ENCODE data around the gene BRD9. TPM values are rescaled to one million over a fixed set of nuclear protein-coding genes. Genes with fewer than 3 reads are reported as not detected.

Gene BRD9
- total RNA-seq, 1 donor from 2014 or later: 22.4 TPM

DNA sequence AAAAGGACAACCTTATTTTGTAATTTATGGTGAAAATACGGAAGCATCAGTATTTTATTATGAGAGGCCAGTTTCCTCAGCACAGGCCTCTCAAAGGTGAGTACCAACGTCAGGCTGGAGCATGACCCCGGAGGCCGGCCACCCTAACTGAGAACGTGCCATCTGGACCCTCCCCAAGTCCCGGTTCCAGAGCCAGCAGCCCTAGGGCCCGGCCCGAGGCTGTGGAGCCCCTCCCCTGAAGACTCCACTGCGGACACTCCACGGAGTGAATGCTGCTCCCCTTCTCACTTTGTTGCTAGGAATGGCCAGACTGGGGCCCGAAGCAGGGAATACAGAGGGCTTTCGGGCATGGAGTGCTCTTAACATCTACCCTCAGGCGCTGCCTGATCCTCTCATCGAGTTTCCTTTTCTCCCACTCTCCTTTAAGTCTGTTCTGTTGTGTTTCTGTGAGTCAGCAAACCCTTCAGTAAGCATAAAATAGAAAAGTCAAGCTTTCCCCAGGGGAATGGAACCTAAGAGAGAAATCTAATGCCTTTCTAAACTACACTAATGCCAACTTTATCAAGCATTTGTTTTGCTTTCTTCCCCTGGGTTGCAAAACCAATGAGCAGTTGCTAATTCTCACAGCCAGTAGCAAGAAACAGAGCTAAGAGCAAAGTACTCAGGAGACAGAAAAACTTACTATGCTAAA lies 4.5 kb downstream of the BRD9 start:
- H3K9ac ChIP-seq (ENCODE audit: low read depth in 1 of 3, low read length in 3 of 3): no peak overlapping the region
- H3K36me3 ChIP-seq (ENCODE audit: control insufficient read depth in 3 of 3, insufficient read depth in 3 of 3, low read length in 3 of 3): peaks cover 72 to 80% (median 77%) of the 10 kb centered on the region in 3 donors
- no peak overlapping the region for H3K4me3 ChIP-seq (ENCODE audit: low read length in 3 of 3)
- no peaks in the 10 kb centered on the region for H3K27me3 ChIP-seq (ENCODE audit: control insufficient read depth in 3 of 3, insufficient read depth in 3 of 3, low read length in 3 of 3)
- no peaks in the 10 kb centered on the region for H3K9me3 ChIP-seq (ENCODE audit: control insufficient read depth in 3 of 3, low read length in 3 of 3)
- no peak overlapping the region for H3K27ac ChIP-seq (ENCODE audit: low read depth, low read length)
- H3K4me1 ChIP-seq (ENCODE audit: control insufficient read depth in 3 of 3, insufficient read depth in 3 of 3, low read length in 3 of 3): peaks cover 9 to 17% (median 14%) of the 10 kb centered on the region in 3 donors

DNA sequence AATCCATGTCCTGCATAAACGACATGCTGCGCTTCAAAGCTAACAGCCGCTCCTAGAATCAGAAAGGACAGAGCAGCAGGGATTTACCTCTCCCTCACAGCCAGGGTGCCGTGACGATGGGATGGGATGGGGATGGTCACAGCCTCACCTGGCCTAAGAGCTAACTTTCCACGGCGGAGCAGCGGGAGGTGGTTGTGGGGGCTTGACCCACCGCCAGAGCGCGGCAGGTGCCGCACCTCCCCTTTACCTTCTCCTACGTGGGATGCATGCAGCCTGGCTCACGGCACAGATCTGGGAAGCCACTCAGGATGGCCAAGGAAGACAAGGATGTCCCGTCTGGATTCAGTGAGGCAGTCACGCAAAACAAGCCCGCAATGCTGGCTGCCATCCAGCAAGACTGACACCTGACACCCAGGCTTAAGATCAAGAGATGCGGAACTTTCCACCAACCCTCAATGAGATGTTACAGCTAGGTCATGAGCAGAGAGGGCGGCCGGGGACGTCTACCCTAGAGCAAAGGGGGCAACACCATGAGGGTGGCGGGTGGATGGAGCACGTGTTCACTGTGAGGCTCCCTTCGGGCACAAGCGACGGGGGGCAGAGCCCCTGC lies 5.8 kb downstream of the BRD9 start:
- no peak overlapping the region for H3K27ac ChIP-seq (ENCODE audit: low read depth, low read length)
- peaks cover 82 to 93% (median 90%) of the 10 kb centered on the region in 3 donors for H3K36me3 ChIP-seq (ENCODE audit: control insufficient read depth in 3 of 3, insufficient read depth in 3 of 3, low read length in 3 of 3)
- peaks cover 6 to 12% (median 9%) of the 10 kb centered on the region in 3 donors for H3K4me1 ChIP-seq (ENCODE audit: control insufficient read depth in 3 of 3, insufficient read depth in 3 of 3, low read length in 3 of 3)
- H3K27me3 ChIP-seq (ENCODE audit: control insufficient read depth in 3 of 3, insufficient read depth in 3 of 3, low read length in 3 of 3): no peaks in the 10 kb centered on the region
- no peak overlapping the region for H3K4me3 ChIP-seq (ENCODE audit: low read length in 3 of 3)
- H3K9ac ChIP-seq (ENCODE audit: low read depth in 1 of 3, low read length in 3 of 3): no peak overlapping the region
- no peaks in the 10 kb centered on the region for H3K9me3 ChIP-seq (ENCODE audit: control insufficient read depth in 3 of 3, low read length in 3 of 3)

DNA sequence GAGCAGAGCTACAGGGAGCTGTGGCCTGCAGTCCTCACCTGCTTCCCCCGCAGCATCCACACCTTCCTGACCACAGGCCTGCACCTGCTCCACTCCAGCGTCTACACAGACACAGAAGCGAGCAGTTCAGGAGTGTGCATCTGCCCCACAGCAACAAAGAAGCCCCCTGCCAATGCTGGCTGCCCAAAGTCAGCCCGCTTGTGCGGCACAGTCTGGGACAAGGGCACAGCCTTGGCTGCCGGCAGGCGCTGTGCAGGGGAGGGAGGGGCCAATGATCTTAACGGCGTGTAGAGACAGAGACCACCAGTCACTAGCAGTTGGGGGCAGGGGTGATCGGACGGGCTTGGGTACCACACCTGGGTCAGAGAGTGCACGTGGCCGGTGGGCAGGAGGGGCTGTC lies 6.6 kb downstream of the BRD9 start:
- H3K36me3 ChIP-seq (ENCODE audit: control insufficient read depth in 3 of 3, insufficient read depth in 3 of 3, low read length in 3 of 3): peaks cover 87 to 95% (median 95%) of the 10 kb centered on the region in 3 donors
- H3K9ac ChIP-seq (ENCODE audit: low read depth in 1 of 3, low read length in 3 of 3): no peak overlapping the region
- peaks cover 0 to 4% (median 2%) of the 10 kb centered on the region in 3 donors for H3K4me1 ChIP-seq (ENCODE audit: control insufficient read depth in 3 of 3, insufficient read depth in 3 of 3, low read length in 3 of 3)
- H3K27ac ChIP-seq (ENCODE audit: low read depth, low read length): no peak overlapping the region
- no peaks in the 10 kb centered on the region for H3K9me3 ChIP-seq (ENCODE audit: control insufficient read depth in 3 of 3, low read length in 3 of 3)
- H3K27me3 ChIP-seq (ENCODE audit: control insufficient read depth in 3 of 3, insufficient read depth in 3 of 3, low read length in 3 of 3): no peaks in the 10 kb centered on the region
- no peak overlapping the region for H3K4me3 ChIP-seq (ENCODE audit: low read length in 3 of 3)

DNA sequence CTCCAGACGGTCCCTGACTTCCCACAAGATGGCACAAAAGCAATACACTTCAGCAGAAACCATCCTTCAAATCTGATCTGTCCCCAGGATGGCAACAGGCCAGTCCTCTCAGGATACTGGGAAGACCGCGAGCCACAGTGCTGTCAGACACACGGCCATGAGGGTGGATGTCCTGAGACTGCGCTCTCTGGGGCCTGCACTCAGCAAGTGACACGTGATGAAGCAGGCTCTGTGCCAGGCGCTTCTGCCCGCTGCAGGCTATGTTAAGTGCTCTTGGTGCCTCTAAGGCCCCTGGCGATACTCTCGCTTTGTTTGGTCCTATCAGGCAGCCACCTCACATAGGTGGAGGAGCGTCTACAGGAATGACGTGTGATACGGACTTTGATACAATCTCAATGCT lies 7.1 kb downstream of the BRD9 start:
- Histone ChIP-seq H3K9ac (ENCODE audit: low read depth in 1 of 3, low read length in 3 of 3) (no peak overlapping the region), H3K9me3 (ENCODE audit: control insufficient read depth in 3 of 3, low read length in 3 of 3) (no peaks in the 10 kb centered on the region), H3K27me3 (ENCODE audit: control insufficient read depth in 3 of 3, insufficient read depth in 3 of 3, low read length in 3 of 3) (no peaks in the 10 kb centered on the region), H3K36me3 (ENCODE audit: control insufficient read depth in 3 of 3, insufficient read depth in 3 of 3, low read length in 3 of 3) (peaks cover 90 to 97% (median 94%) of the 10 kb centered on the region in 3 donors), H3K4me1 (ENCODE audit: control insufficient read depth in 3 of 3, insufficient read depth in 3 of 3, low read length in 3 of 3) (peaks cover 0 to 2% (median 0%) of the 10 kb centered on the region in 3 donors), H3K4me3 (ENCODE audit: low read length in 3 of 3) (no peak overlapping the region), H3K27ac (ENCODE audit: low read depth, low read length) (no peak overlapping the region)

DNA sequence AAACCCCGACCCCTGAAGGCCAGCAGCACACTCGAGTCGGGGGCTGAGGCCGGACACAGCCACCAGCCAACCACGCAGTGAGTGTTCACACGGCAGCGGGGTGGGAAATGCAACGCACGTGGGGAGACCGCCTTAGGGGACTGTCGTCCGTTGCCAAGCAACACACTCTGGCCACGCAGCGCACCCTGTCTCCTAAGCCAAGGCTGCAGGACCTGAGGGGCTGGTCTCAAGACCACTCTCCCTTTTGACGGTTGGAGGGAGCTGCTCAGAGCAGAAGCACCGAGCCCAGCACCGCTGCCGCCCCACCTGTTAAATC lies 7.5 kb downstream of the BRD9 start:
- H3K9ac ChIP-seq (ENCODE audit: low read depth in 1 of 3, low read length in 3 of 3): no peak overlapping the region
- no peak overlapping the region for H3K27ac ChIP-seq (ENCODE audit: low read depth, low read length)
- no peak overlapping the region for H3K4me3 ChIP-seq (ENCODE audit: low read length in 3 of 3)
- H3K9me3 ChIP-seq (ENCODE audit: control insufficient read depth in 3 of 3, low read length in 3 of 3): no peaks in the 10 kb centered on the region
- H3K4me1 ChIP-seq (ENCODE audit: control insufficient read depth in 3 of 3, insufficient read depth in 3 of 3, low read length in 3 of 3): no peaks in the 10 kb centered on the region
- no peaks in the 10 kb centered on the region for H3K27me3 ChIP-seq (ENCODE audit: control insufficient read depth in 3 of 3, insufficient read depth in 3 of 3, low read length in 3 of 3)
- H3K36me3 ChIP-seq (ENCODE audit: control insufficient read depth in 3 of 3, insufficient read depth in 3 of 3, low read length in 3 of 3): peaks cover 86 to 94% (median 89%) of the 10 kb centered on the region in 3 donors

DNA sequence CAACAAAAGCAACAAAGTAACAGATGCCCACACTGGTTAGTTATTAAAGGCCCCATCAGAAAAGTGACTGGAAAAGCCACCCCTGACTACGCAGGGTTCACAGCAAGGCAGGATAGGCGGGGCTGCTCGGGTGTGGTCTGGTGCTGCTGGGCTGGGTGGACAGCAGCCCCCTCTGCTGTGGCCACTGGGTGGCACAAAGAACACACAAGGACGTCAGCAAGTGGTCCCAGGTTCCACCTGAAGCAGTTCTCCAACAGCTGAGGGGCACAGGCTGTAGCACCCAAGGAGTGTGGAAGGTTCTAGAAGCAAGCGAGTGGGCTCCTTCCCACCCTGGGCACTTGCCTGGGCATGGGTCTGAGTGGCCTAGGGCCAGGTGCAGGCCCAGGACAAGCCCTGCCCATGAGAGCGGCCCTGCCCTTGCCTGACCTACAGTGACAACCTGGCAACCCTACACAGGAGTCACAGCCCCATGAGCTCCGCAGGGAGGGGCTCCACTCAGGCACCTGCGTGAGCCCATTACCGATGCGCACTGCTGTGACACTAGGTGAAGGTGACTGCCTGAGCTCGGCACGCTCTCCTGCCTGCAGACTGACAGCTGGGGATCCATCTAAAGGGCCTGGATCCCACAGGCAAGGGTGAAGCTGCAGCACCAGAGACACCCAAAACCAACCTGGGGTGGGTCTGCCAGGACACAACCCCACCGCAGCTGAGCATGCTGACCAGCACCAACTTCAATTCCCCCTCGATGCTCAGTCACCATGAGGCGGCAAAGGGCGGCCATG lies 8.1 kb downstream of the BRD9 start:
- Histone ChIP-seq H3K27ac (ENCODE audit: low read depth, low read length) (no peak overlapping the region), H3K27me3 (ENCODE audit: control insufficient read depth in 3 of 3, insufficient read depth in 3 of 3, low read length in 3 of 3) (no peaks in the 10 kb centered on the region), H3K36me3 (ENCODE audit: control insufficient read depth in 3 of 3, insufficient read depth in 3 of 3, low read length in 3 of 3) (peaks cover 80 to 89% (median 87%) of the 10 kb centered on the region in 3 donors), H3K4me3 (ENCODE audit: low read length in 3 of 3) (no peak overlapping the region), H3K9me3 (ENCODE audit: control insufficient read depth in 3 of 3, low read length in 3 of 3) (no peaks in the 10 kb centered on the region), H3K4me1 (ENCODE audit: control insufficient read depth in 3 of 3, insufficient read depth in 3 of 3, low read length in 3 of 3) (no peaks in the 10 kb centered on the region), H3K9ac (ENCODE audit: low read depth in 1 of 3, low read length in 3 of 3) (no peak overlapping the region)

DNA sequence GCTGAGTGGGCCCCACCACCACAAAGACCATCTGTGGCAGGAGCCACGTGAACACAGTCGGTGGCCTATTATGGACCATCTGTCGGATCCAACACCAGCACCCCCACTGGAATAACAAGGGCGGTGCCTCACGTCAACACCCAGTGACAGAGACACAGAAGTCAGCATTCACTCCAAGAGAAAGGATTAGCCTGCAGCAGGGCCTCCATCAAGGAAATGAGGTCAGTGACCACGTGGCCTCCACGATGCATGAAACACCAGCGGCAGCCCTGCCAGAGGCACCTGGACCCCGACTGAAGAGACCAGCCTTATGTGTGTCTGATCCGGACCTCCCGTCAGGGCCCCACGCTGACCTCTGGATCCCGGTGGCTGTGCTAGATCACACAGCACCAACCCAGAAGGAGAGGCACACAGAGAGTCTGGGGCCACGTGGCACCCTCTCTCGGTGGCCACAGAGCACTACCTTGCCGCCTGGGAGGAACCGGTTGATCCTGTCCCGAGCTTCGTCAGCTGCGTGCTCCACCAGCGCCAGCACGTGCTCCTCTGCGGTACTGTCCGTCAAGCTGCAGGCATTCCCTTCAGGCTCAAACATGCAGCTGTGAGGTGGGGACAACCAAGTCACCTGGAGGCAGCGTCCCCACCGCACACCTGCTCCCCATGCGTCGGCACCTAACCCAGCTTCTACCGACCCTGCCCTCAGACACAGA lies 9.0 kb downstream of the BRD9 start:
- no peak overlapping the region for H3K4me3 ChIP-seq (ENCODE audit: low read length in 3 of 3)
- no peaks in the 10 kb centered on the region for H3K9me3 ChIP-seq (ENCODE audit: control insufficient read depth in 3 of 3, low read length in 3 of 3)
- no peaks in the 10 kb centered on the region for H3K27me3 ChIP-seq (ENCODE audit: control insufficient read depth in 3 of 3, insufficient read depth in 3 of 3, low read length in 3 of 3)
- no peaks in the 10 kb centered on the region for H3K4me1 ChIP-seq (ENCODE audit: control insufficient read depth in 3 of 3, insufficient read depth in 3 of 3, low read length in 3 of 3)
- peaks cover 74 to 81% (median 80%) of the 10 kb centered on the region in 3 donors for H3K36me3 ChIP-seq (ENCODE audit: control insufficient read depth in 3 of 3, insufficient read depth in 3 of 3, low read length in 3 of 3)
- no peak overlapping the region for H3K27ac ChIP-seq (ENCODE audit: low read depth, low read length)
- no peak overlapping the region for H3K9ac ChIP-seq (ENCODE audit: low read depth in 1 of 3, low read length in 3 of 3)

DNA sequence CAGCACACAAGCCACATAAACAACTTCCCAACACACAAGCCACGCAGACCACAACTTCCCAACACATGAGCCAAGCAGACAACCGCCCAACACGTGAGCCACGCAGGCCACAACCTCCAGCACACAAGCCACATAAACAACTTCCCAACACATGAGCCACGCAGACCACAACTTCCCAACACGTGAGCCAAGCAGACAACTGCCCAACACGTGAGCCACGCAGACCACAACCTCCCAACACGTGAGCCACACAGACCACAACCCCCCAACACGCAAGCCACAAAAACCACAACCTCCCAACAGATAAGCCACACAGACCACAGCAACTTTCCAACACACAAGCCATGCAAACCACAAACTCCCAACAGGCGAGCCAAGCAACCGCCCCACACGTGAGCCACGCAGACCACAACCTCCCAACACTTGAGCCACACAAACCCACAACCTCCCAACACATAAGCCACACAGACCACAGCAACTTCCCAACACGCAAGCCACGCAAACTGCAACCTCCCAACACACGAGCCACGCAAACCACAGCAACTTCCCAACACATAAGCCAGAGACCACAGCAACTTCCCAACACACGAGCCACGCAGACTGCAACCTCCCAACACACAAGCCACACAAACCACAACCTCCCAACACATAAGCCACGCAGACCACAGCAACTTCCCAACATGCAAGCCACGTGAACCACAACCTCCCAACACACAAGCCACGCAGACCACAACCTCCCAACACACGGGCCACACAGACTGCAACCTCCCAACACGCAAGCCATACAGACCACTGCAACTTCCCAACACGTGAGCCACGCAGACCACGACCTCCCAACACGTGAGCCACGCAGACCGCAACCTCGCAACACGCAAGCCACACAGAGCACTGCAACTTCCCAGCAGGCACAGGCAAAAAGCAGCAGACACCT lies 10.1 kb downstream of the BRD9 start:
- Histone ChIP-seq H3K36me3 (ENCODE audit: control insufficient read depth in 3 of 3, insufficient read depth in 3 of 3, low read length in 3 of 3) (peaks cover 72 to 78% (median 77%) of the 10 kb centered on the region in 3 donors), H3K4me3 (ENCODE audit: low read length in 3 of 3) (no peak overlapping the region), H3K27me3 (ENCODE audit: control insufficient read depth in 3 of 3, insufficient read depth in 3 of 3, low read length in 3 of 3) (no peaks in the 10 kb centered on the region), H3K27ac (ENCODE audit: low read depth, low read length) (no peak overlapping the region), H3K9me3 (ENCODE audit: control insufficient read depth in 3 of 3, low read length in 3 of 3) (no peaks in the 10 kb centered on the region), H3K9ac (ENCODE audit: low read depth in 1 of 3, low read length in 3 of 3) (no peak overlapping the region), H3K4me1 (ENCODE audit: control insufficient read depth in 3 of 3, insufficient read depth in 3 of 3, low read length in 3 of 3) (no peaks in the 10 kb centered on the region)

DNA sequence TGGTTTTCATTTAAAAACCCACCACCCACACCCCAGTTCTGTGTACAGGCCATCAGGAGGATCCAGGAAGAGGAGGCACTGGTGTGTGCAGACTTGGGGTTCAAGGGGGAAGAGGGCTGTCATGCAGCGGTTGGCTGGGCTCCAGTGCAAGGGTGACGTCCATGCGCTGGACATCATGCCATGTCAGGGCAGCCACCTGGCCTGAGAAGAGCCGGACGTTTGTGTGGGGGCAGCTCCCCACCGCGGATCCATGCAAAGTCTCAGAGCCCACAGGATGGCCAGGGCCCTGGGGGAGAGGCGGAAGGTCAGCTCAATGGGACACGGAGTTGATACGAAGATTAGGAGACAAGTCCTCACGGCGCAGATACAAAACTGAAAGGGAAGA lies 11.1 kb downstream of the BRD9 start:
- no peaks in the 10 kb centered on the region for H3K9me3 ChIP-seq (ENCODE audit: control insufficient read depth in 3 of 3, low read length in 3 of 3)
- H3K9ac ChIP-seq (ENCODE audit: low read depth in 1 of 3, low read length in 3 of 3): no peak overlapping the region
- H3K36me3 ChIP-seq (ENCODE audit: control insufficient read depth in 3 of 3, insufficient read depth in 3 of 3, low read length in 3 of 3): peaks cover 69 to 76% (median 72%) of the 10 kb centered on the region in 3 donors
- no peaks in the 10 kb centered on the region for H3K27me3 ChIP-seq (ENCODE audit: control insufficient read depth in 3 of 3, insufficient read depth in 3 of 3, low read length in 3 of 3)
- no peak overlapping the region for H3K27ac ChIP-seq (ENCODE audit: low read depth, low read length)
- no peak overlapping the region for H3K4me3 ChIP-seq (ENCODE audit: low read length in 3 of 3)
- H3K4me1 ChIP-seq (ENCODE audit: control insufficient read depth in 3 of 3, insufficient read depth in 3 of 3, low read length in 3 of 3): no peaks in the 10 kb centered on the region

Measured in skeletal muscle tissue (tissue), 4 donors.